NCI-H1694 (cell line): ENCODE measurements around the gene CDHR2.
A peak's percentile ranks its signal among the peaks of the same experiment; 100 is the strongest.

Experiments
- DNase-seq: peaks from one replicate; lab custom pipeline; 2025; lab: John Stamatoyannopoulos, UW

CDHR2 gene

DNA sequence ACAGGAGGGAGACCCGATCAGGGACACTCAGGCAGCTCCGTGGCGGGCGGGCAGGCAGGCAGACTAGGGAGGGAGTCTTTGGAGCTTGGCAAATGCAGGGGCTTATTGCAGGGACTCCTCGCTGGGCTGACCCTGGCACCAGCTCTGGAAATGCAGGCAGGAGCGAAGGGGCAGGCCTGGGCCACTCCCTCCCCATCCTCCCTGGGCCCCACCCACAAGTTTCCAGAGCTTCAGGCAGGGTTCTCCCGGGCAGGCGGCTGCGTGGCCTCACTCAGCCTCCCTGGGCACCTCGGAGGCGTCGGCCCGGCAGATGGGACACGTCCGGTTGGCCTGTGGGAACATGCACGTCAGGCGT, 20.4 kb upstream of the CDHR2 start:
- DNase-seq = peak; percentile 41

DNA sequence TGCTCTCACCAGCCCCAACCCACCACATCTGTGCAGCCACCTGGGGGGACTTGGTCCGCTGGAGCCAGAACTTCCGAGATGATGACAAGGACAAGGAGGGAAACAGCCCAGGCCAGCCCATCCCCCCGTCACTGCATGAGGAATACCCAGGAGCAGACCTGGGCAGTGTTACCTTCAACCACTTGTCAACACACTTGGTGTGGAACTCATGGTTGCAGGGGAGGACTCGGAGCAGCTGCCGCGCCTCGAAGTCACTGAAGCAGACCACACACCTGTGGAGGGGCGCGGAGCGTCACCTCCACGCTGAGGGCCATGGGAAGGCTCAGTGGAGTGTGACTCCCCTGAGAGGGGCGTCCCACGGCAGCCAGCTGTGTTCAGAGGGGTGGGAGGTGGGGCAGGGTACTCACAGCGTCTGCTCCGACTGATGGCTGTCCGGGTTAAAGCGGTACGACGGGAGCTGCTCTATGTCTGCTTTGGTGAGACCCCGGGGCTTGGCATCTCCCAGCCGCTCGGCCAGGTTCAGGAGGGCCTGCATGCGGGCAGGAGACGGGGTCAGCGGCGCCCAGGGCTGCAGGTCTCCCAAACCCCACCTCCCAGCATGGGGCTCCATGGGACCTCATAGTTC, 19.9 kb upstream of the CDHR2 start:
- DNase-seq = peak; percentile 41

DNA sequence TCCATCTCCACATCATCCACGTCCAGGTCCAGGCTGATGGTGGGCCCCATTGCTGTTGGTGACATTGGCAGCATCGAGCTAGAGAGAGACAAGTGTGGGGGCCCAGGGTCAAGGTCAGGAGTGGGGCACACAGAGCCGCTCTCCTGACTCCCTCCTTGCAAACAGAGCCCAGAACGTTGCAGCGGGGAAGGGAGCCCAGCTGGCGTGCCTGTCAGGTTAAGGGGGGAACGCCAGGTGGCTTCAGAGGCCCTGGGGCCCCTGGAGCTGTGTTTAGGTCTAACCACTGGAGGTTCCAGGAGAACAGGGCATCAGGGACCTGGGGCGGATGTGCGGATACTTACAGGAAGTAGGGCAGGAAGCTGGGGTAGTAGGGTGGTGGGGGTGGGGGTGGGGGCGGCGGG, 19.4 kb upstream of the CDHR2 start:
- no peak for DNase-seq

GRCh38 chr5:176530393-176530982, 18.7 kb upstream of the CDHR2 start:
- no peak for DNase-seq

GRCh38 chr5:176530983-176531901, 17.9 kb upstream of the CDHR2 start:
- peak; percentile 40 for DNase-seq

GRCh38 chr5:176531902-176532493, 17.1 kb upstream of the CDHR2 start:
- DNase-seq = no peak

GRCh38 chr5:176532795-176533194, 16.3 kb upstream of the CDHR2 start:
- DNase-seq = no peak

- DNase-seq = no peak
These were observed 15.8 kb upstream of the CDHR2 start for GRCh38 chr5:176533390-176533789.

DNA sequence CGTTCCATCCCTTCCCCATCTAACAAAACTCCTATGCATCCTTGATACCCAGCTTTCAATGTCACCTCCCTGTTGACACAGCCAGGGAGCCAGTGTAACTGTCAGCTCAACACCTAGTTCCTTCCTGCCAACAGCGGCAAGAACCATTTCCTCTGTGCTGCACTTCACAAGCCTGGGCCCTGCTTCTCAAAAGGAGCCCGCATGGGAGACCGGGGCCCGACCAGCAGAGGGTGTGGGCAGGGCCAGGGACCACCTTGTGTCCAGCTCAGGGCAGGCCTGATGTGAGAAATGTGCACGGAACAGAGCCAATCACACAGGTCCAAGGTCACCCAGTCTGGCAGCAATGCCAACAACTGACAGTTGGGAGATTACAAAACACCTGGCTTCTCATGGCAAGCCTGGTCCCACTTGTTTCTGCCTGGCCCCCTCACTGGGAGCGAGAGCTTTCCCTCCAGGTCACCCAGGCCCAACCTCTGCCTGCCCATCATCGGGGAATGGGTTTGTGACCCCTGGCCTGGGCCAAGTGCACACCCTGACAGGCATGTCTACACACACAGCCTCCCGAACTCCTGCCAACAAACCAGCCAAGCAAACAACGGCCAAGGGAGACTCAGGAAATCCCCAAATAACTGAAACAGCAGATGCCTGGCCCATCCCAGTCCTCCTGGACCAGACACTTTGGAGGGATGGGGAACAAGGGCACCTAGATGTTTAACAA, 15.1 kb upstream of the CDHR2 start:
- no peak for DNase-seq

DNA sequence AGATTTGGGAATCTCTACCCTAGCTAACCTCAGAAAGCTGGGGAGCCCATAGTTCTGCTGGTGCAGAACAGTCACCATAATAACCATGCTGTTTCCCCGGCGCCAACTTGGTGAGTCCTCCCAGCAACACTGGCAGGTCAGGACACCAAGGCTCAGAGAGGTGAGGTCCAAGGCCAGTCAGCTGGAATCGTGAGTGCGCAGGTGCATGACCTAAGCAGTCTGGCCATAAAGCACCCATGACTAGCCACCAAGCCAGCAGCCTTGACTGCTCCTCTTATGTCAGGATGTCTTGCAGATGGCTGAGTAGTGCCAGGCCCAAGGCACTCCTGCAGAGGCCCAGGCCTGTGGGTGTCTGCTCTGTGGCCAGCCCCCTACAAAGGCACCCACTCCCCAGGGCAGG, 14.5 kb upstream of the CDHR2 start:
- no peak for DNase-seq

- no peak for DNase-seq
These were observed 14.0 kb upstream of the CDHR2 start for GRCh38 chr5:176535101-176535663.

DNA sequence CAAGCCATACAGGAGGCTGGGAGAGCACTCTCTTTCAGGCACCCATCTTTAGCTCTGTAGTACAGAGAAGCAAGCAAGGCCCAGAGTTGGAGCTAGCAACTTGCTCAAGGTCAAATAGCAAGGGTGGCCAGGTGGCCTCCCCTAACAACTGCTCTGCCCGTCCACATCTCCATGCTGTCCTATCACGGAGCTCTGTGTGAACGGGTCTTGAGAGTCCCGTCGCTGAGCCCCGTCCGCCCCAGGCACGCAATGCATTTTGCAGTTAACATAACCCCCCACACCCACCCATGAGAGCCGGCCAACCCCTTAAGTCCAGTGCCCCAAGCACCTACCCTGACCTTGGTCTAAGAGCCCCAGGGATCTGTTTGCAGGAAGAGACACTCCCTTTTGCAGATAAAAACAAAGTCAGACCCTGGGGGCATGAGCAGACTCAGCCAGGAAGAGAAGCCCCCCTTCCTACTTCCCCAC, 13.4 kb upstream of the CDHR2 start:
- DNase-seq = no peak

GRCh38 chr5:176536132-176536901, 12.8 kb upstream of the CDHR2 start:
- DNase-seq = no peak

DNA sequence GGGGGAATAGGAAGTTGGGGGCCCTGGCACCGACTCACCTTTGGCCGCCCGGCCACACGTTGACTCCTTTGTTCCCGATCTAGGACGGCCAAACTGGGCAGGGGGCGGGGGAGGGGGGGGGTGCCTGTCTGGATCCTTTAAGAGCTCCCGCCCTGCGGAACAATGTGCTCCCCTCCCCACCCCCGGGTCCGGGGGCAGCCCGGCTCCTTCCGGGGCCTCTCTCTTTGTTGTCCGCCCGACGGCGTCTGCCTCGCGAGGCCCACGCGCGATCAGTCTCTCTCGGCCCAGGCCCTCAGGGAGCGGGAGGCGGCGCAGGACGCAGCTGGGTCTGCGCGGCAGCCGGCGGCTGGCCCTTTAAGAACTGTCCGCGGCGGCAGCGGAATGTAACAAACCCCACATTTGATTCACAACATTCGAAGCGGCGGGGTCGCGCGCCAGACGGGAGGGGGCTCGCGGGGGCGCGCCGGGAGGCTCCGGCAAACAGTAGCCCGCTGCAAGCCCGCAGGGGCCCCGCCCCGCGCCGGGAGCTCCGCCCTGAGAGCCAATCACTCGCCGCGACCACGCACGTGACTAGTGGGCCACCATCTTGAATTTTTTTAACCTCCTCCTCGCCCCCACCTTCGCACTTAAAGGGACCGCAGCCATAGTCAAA, 12.1 kb upstream of the CDHR2 start, which contains the start of gene RNF44:
Gene RNF44 (minus strand): TSS at position 501 of the 652 bp plus-strand sequence. CDS start 4,930 bp downstream, outside the sequence.
- peak; percentile 86 for DNase-seq

- DNase-seq = peak; percentile 91
These were observed 11.4 kb upstream of the CDHR2 start for GRCh38 chr5:176537554-176538229.

DNA sequence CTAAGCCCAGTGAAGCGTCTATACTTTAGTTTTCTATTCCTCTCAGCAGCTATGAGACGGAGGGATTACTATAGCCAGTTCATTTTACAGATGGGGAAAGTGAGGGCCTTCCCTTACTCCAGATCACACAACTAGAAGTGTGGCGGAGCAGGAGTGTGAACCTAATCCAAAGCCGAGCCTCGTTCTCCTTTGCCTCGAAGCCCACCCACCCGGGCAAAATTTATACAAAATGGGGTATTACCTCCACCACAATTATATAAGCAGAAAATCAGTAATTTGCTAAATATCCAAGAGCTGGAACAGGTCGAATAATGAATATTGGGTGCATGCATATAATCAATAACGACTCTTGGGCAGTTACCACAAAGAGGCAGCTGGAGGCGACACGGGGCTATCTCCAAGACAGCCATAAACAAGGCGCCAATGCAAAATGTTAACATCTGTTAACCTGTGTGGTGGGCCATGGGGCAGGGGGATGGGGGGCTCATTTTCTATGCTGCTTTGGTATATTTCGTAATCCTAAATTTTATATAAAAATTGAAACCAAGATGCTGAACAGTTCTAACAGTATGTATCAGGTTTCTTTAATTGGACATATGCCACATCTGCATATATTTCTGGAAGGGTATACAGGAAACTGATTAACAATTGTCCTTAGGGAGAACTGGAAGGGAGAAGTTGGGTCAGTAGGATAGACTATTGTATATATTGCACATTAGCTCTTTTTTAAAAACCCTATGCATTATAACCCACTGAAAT, 10.7 kb upstream of the CDHR2 start:
- no peak for DNase-seq

DNA sequence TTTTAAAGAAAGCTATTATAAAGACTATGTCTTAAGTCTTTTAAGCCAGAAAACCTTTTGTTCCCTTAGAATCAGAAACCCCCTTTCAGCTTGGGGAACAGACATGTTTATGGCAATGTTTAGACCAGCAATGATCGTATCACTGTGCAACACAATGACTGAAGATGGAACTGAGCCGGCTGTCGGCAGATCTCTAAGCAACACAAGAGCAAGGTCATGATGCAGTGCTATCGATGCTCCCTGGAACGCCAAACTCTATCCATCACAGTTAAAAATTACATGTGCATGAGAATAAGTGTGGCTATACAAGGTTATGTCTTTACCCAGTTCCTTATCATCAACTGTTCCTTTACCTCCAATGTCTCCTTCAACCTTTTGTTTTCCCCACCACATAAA, 10.2 kb upstream of the CDHR2 start:
- no peak for DNase-seq

- no peak for DNase-seq
These were observed 8.7 kb upstream of the CDHR2 start for GRCh38 chr5:176540476-176540899.

- no peak for DNase-seq
These were observed 8.2 kb upstream of the CDHR2 start for GRCh38 chr5:176540956-176541337.
